Activated CD4-positive, alpha-beta T cell treated with anti-CD3 and anti-CD28 coated beads for 24 hours (primary cell): ENCODE data around the gene FLT3LG.

Experiments
- DNase-seq, 2 donors: peaks; one replicate each; pipeline ENCODE4 v3.0.0-alpha.2; 2020; ENCODE audit warnings: low read depth in 2 of 2

The FLT3LG gene, protein sequence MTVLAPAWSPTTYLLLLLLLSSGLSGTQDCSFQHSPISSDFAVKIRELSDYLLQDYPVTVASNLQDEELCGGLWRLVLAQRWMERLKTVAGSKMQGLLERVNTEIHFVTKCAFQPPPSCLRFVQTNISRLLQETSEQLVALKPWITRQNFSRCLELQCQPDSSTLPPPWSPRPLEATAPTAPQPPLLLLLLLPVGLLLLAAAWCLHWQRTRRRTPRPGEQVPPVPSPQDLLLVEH

GRCh38 chr19:49473868-49474541 is at the start of gene FLT3LG:
FLT3LG (plus strand) TSS chr19:49474215; CDS start chr19:49474640, 425 bp downstream.
- DNase-seq, result peak; percentile 79 to 90

DNA sequence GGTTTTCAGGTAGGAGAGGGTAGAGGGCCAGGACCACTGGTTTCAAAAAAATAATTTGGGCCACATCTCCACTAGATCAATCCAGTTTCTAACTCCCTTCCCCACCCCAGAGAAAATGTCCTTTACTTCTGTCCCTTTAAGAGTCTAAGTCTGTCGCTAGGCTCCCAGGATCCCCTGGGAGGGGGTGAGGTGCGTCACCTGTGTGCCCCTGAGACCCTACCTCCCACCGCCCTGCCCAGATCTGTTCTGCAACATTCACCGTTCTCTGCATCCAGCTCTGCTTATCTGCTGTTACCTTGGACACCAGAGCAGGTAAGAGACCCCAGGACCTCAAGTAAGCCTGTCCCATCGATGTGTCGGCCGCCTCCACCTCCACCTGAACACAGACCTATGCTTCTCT is 48.8 kb upstream of the FLT3LG start, which contains the start of gene GFY:
Gene GFY, plus strand, starts transcription at position 211 of the 400 bp plus-strand sequence. CDS start 1,043 bp downstream, outside the sequence.
- DNase-seq, result no peak

- peak in 1 of 2 donors; percentile 38 for DNase-seq
Measured at GRCh38 chr19:49425922-49426592, 48.0 kb upstream of the FLT3LG start.

DNA sequence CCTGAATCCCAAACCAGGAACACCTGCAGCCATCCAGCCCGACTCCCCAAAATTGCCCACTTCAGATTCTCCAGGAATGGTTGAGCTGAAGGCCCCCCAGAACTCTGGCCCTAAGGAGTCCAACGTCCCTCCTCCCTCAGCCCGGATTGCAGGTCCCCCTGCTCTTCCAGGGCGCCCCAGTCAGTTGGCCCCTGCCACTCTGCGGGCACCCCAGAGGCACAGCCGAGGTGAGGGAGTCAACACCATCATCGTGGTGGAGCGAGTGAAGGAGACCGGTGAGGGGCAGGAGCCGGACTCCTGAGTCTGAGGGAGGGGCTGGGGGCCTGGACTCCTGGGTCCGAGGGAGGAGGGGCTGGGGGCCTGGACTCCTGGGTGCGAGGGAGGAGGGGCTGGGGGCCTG is 46.7 kb upstream of the FLT3LG start:
- no peak for DNase-seq

DNA sequence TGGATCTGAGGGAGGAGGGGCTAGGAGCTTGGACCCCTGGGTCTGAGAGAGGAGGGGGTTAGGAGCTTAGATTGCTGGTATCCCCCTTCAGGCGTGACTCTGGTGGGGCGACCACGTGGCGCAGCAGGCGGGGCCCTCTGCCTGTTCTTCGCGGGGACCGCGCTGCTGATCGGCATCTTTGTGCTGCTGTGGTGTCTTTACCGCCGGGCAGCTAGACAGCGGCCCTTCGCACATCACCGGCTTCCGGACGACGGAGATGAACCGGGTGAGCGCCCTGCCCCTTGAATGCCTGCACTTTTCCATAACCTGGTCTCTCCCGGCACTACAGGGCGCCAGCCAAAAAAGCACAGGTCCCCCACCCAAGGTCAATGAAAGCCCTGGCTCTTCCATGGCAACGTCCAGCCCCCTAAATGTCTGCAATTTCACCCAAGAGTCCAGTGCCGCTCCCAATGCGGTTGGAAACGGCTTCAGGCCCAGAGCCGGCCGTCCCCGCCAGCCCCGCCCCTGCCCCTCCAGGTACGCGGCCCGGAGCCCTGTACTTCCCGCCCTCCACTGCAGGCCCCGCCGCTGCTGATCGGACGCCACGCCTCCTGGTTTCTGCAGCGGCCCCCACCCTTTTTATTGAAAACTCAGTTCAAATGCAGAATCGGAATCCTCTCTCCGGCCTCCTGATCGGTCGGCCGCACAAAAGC is 46.0 kb upstream of the FLT3LG start:
- DNase-seq, result no peak

DNA sequence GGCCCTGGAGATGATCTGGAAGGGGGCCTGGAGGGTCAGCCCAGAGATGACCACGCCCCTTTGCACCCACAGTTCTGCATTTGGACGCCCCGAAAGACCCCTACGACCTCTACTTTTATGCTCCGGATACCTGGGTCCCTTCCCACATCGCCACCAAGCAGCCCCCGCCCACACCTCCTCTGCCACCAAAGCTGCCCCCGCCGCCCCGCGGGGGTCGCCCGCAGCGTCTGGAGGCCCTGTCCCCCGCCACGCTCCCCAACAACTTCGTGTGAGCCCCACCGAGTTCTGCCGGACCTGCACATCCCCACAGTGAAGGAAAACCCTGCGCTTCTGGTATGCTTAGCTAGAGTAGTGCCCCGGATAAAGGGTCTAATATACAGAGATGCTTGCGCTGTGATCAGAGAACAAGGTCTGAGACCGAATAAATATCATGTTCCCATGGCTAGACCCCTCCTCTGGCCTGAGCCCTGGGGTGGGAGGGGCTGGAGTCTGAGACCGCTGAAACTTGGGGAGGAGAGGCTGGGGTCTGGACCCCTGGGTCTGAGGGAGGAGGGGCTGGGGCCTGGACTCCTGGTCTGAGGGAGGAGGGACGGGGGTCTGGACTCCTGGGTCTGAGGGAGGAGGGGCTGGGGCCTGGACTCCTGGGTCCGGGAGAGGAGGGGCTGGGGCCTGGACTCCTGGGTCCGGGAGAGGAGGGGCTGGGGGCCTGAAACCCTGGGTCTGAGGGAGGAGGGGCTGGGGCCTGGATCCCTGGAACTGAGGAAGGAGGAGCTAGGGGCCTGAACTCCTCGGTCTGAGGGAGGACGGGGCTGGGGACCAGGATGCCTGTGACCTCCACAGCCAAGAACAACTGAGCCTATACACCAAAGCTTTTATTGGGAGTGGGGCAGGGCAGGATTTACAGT is 45.2 kb upstream of the FLT3LG start:
- no peak for DNase-seq

DNA sequence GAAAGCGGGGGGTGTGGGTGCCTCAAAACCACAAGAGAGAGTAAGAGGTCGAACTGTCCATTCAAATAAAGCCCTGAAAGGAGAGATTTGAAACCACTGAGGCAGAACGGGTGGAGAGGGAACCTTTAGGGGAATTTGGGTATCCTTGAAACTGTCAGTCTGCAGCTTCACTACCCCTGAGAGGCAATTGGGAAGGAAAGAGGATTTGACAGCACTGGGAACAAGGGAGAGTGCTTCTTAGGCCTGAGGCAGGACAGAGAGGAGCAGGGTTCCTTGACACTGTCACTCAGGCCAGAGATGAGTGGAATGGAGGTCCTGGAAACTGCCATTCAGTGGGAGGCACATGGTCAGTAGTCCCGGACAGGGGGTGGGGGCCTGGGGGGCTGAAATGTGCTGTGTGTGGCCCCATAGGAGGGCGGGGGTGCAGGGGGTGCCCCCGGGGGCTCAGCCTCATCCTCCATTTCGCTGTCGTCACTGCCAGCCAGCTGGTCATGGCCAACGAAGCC is 43.8 kb upstream of the FLT3LG start:
- DNase-seq, result no peak

GRCh38 chr19:49430678-49431329 is 43.2 kb upstream of the FLT3LG start:
- DNase-seq, result no peak

DNA sequence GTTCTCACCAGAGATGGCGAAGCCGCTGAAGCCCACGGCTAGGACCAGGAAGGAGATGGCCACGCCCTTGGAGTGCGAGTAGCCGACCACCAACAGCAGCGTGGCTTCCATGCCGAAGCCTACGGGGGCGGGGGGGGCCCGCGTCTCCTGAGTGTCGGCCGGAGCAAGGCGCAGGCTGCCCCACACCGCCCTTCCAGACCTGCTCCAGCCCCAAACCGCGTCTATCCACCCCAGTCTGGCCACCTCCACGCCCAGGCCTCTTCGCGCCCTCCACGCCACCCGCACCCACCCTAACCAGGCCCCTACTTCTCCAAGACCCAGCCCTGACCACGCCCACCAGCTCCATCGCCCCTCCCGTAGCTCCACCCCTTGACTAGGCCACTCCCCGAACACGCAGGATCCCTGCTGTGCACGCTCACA is 42.7 kb upstream of the FLT3LG start:
- DNase-seq, result no peak

- DNase-seq, result no peak
Measured at GRCh38 chr19:49432141-49433073, 41.6 kb upstream of the FLT3LG start.

DNA sequence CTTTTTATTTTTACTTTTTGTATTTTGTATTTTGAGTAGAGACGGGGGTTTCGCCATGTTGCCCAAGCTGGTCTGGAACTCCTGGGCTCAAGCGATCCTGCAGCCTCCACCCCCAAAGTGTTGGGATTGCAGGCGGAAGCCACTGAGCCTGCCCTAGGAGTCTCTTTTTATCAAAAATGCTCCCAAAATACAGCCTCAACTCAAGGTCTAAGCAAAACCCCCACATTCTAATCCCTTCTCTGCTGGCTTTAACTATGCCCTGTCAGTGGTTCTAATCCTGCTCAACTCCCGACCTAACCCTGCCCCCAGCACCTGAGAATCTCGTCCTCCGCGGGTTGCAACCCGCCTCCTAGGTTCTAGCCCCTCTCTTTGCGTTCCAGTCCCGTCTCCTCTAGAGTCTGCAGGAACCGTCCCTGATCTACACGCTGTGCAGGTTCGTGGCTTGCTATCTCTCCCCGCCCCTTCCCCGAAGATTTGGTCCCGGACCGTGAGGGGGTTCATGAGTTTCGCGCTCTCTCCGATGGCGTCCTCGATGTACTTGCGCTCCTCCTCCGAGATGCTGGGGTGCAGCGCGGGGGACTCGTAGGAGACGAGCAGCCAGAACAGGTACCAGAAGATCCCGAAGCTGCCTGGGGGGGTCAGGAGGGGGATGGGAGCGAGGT is 40.6 kb upstream of the FLT3LG start:
- no peak for DNase-seq

GRCh38 chr19:49434907-49435583 is 39.0 kb upstream of the FLT3LG start:
- DNase-seq, result no peak

DNA sequence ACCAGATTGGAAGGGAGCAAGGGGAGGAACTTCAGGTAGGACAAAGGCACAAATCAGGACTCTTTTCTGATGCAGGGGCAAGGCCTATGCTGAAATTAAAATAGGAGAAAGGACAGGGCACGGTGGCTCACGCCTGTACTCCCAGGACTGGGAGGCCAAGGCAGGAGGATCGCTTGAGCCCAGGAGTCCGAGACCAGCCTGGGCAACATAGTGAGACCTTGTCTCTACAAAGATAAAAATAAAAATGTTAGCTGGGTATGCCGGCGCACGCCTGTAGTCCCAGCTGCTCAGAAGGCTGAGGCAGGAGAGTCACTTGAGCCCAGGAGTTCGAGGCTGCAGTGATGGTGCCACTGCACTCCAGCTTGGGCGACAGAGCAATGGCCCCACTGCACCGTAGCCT is 38.3 kb upstream of the FLT3LG start:
- no peak for DNase-seq

DNA sequence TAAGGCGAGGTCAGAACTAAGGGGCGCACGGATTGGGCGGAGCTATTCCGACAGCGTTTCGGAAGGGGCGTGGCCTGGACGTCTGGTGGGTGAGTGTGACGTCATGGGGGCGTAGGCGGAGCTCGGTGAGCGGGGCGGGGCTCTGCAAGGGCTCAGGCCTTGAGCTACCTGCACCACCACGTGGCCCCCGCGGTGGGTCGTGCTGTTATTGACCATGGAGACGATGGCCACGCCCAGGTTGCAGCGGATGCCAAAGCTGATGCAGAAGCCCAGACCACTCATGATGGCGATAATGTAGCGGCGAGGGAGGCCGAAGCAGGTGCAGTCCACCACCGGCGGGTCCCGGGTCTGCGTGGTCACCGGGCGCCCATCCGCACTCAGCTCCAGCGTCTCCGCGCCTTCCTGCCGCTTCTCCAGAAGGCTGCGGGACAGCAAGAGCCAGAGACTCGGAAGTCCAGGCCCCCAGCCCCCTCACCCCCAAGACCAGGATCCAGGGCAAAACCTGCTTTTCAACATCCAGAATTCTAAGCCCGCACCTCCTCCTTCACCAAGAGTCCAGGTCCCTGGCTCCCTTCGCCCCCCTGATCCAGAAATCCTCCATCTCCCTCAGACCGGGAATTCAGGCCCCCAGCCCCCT is 37.5 kb upstream of the FLT3LG start:
- peak in 1 of 2 donors; percentile 60 for DNase-seq

- no peak for DNase-seq
Measured at GRCh38 chr19:49437231-49437630, 36.8 kb upstream of the FLT3LG start.

- DNase-seq, result no peak
Measured at GRCh38 chr19:49438261-49438660, 35.8 kb upstream of the FLT3LG start.

GRCh38 chr19:49439836-49440235 is 34.2 kb upstream of the FLT3LG start:
- DNase-seq, result no peak
